H1 (cell line): ENCODE measurements around the gene TRIM9. TPM values are rescaled to one million over a fixed set of nuclear protein-coding genes. Genes with fewer than 3 reads are reported as not detected.

ENCODE experiments used
- CTCF ChIA-PET: fragments of 300-600 bp; sonication (Branson Sonifier 250); formaldehyde crosslinking; loops from one replicate; lab custom pipeline; 2021; ENCODE audit not compliant: partially characterized antibody; lab: Charles Lee
- POLR2A ChIA-PET: fragments of 300-600 bp; sonication (Branson Sonifier 250); formaldehyde crosslinking; loops from one replicate; lab custom pipeline; 2021; ENCODE audit warnings: inconsistent platforms; ENCODE audit not compliant: partially characterized antibody; lab: Charles Lee
- DNase-seq, 2 experiments: peaks; one replicate each; pipeline versions ENCODE4 v3.0.0 to v3.0.0-alpha.2; 2010 to 2022; ENCODE audit warnings: low spot score in 2 of 2, low read depth in 1 of 2, mixed read lengths in 1 of 2
- FAIRE-seq: peaks from 2 replicates; lab custom pipeline; 2011; peaks lifted over from hg19 to GRCh38; lab: Jason Lieb, UNC
- H2AFZ ChIP-seq: 2 replicates; pipeline ENCODE4 v1.8.1; 2012; ENCODE audit warnings: low read length, inconsistent platforms
- H2AK5ac ChIP-seq: 2 replicates; pipeline ENCODE4 v1.6.1; 2013; ENCODE audit warnings: low read depth, low read length
- H2BK120ac ChIP-seq: replicated peaks from 2 replicates; pipeline ENCODE3; 2013; ENCODE audit warnings: low read depth, low read length, inconsistent platforms
- H2BK12ac ChIP-seq: 2 replicates; pipeline ENCODE4 v1.6.1; 2013; ENCODE audit warnings: low read depth, low read length
- H2BK15ac ChIP-seq: 2 replicates; pipeline ENCODE4 v1.6.1; 2013; ENCODE audit warnings: low read length
- H2BK20ac ChIP-seq: 2 replicates; pipeline ENCODE4 v1.6.1; 2013; ENCODE audit warnings: low read length
- H2BK5ac ChIP-seq: 2 replicates; pipeline ENCODE4 v1.6.1; 2013; ENCODE audit warnings: low read depth, low read length
- H3K14ac ChIP-seq: 2 replicates; pipeline ENCODE4 v1.6.1; 2013; ENCODE audit warnings: inconsistent platforms; ENCODE audit not compliant: insufficient read length
- H3K18ac ChIP-seq: 2 replicates; pipeline ENCODE4 v1.6.1; 2013; ENCODE audit warnings: low read length; ENCODE audit errors: extremely low read depth
- H3K23ac ChIP-seq: 2 replicates; pipeline ENCODE4 v1.6.1; 2013; ENCODE audit warnings: inconsistent platforms; ENCODE audit not compliant: insufficient read length
- H3K23me2 ChIP-seq: 2 replicates; pipeline ENCODE4 v1.6.1; 2013; ENCODE audit warnings: low read depth, low read length
- H3K27ac ChIP-seq: 2 replicates; pipeline ENCODE4 v1.6.1; 2011; ENCODE audit warnings: low read depth, low read length, inconsistent platforms
- H3K27me3 ChIP-seq, 4 experiments: replicated peaks in 1 of 4; 1 replicate in 1 of 4; 2 replicates in 3 of 4; pipeline versions ENCODE4 v1.6.1 to v1.8.1; 2011 to 2013; ENCODE audit warnings: low read length in 3 of 4, mild to moderate bottlenecking in 3 of 4, inconsistent platforms in 2 of 4, mixed read lengths in 2 of 4, moderate library complexity in 1 of 4; ENCODE audit not compliant: control insufficient read depth in 3 of 4, insufficient read depth in 3 of 4; ENCODE audit errors: extremely low read depth in 1 of 4
- H3K36me3 ChIP-seq, 4 experiments: 2 replicates each; pipeline versions ENCODE4 v1.6.1 to v1.8.1; 2011 to 2013; ENCODE audit warnings: mild to moderate bottlenecking in 4 of 4, low read length in 3 of 4, moderate library complexity in 2 of 4, control low read depth in 1 of 4, inconsistent platforms in 1 of 4; ENCODE audit not compliant: insufficient read depth in 4 of 4, control insufficient read depth in 2 of 4
- H3K4ac ChIP-seq: replicated peaks from 2 replicates; pipeline ENCODE3; 2013; ENCODE audit warnings: low read length, low read depth, mixed read lengths, inconsistent platforms; ENCODE audit not compliant: insufficient read length
- H3K4me1 ChIP-seq, 4 experiments: replicated peaks in 1 of 4; 1 replicate in 1 of 4; 2 replicates in 3 of 4; pipeline versions ENCODE4 v1.6.1 to v1.8.1; 2011 to 2013; ENCODE audit warnings: low read length in 3 of 4, inconsistent platforms in 2 of 4, mixed read lengths in 1 of 4; ENCODE audit not compliant: insufficient read depth in 4 of 4, control insufficient read depth in 3 of 4
- H3K4me2 ChIP-seq, 2 experiments: 2 replicates each; pipeline versions ENCODE4 v1.6.1 to v1.8.1; 2011 to 2013; ENCODE audit warnings: low read depth in 2 of 2, low read length in 2 of 2, control low read depth in 1 of 2, inconsistent platforms in 1 of 2, mild to moderate bottlenecking in 1 of 2; ENCODE audit not compliant: insufficient read depth in 1 of 2
- H3K4me3 ChIP-seq, 4 experiments: fragments of 200-600, 300-600 bp in 1 of 4; sonication (generic), shearing (Covaris generic), sonication (Bioruptor Twin) in 1 of 4; 2 replicates each; pipeline versions ENCODE4 v1.5.1 to v1.8.1; 2011 to 2016; ENCODE audit warnings: low read length in 4 of 4, low read depth in 3 of 4, control low read depth in 2 of 4, inconsistent platforms in 2 of 4, mild to moderate bottlenecking in 2 of 4, mixed read lengths in 1 of 4, moderate library complexity in 1 of 4; ENCODE audit not compliant: insufficient read depth in 2 of 4; ENCODE audit errors: extremely low read depth in 1 of 4
- H3K56ac ChIP-seq: replicated peaks from 2 replicates; pipeline ENCODE3; 2013; ENCODE audit warnings: low read depth, mild to moderate bottlenecking, mixed read lengths, low read length, inconsistent platforms; ENCODE audit not compliant: insufficient read length
- H3K79me1 ChIP-seq: 2 replicates; pipeline ENCODE4 v1.6.1; 2013; ENCODE audit warnings: low read depth, low read length, control low read depth
- H3K79me2 ChIP-seq, 2 experiments: 2 replicates each; pipeline versions ENCODE4 v1.6.1 to v1.8.1; 2012 to 2013; ENCODE audit warnings: low read length in 2 of 2, mild to moderate bottlenecking in 2 of 2, inconsistent platforms in 1 of 2; ENCODE audit not compliant: insufficient read depth in 2 of 2, control insufficient read depth in 1 of 2
- H3K9ac ChIP-seq, 4 experiments: replicated peaks in 1 of 4; 1 replicate in 1 of 4; 2 replicates in 3 of 4; pipeline versions ENCODE4 v1.6.1 to v1.8.1; 2011 to 2013; ENCODE audit warnings: low read depth in 3 of 4, low read length in 3 of 4, control low read depth in 2 of 4, mild to moderate bottlenecking in 2 of 4, moderate library complexity in 2 of 4, inconsistent platforms in 1 of 4; ENCODE audit errors: extremely low read depth in 1 of 4
- H3K9me3 ChIP-seq, 2 experiments: 2 replicates each; pipeline versions ENCODE4 v1.6.1 to v1.8.1; 2012 to 2013; ENCODE audit warnings: mild to moderate bottlenecking in 2 of 2, moderate library complexity in 2 of 2, control low read depth in 1 of 2, inconsistent platforms in 1 of 2, low read depth in 1 of 2, low read length in 1 of 2, mixed read lengths in 1 of 2; ENCODE audit not compliant: insufficient read depth in 2 of 2
- H4K20me1 ChIP-seq, 2 experiments: replicated peaks in 1 of 2; 2 replicates each; pipeline versions ENCODE3 to v1.8.1; 2011 to 2013; ENCODE audit warnings: inconsistent platforms in 2 of 2, low read length in 2 of 2, mild to moderate bottlenecking in 1 of 2; ENCODE audit not compliant: insufficient read depth in 2 of 2, control insufficient read depth in 1 of 2
- H4K5ac ChIP-seq: 2 replicates; pipeline ENCODE4 v1.6.1; 2013; ENCODE audit warnings: low read length, low read depth, mixed read lengths, inconsistent platforms; ENCODE audit not compliant: insufficient read length
- H4K8ac ChIP-seq: 2 replicates; pipeline ENCODE4 v1.8.0; 2013; ENCODE audit warnings: mild to moderate bottlenecking, moderate library complexity, low read length, inconsistent platforms; ENCODE audit not compliant: insufficient read depth; ENCODE audit errors: extremely low read depth
- H4K91ac ChIP-seq: replicated peaks from 2 replicates; pipeline ENCODE3; 2013; ENCODE audit warnings: low read length, mixed read lengths, inconsistent platforms; ENCODE audit not compliant: insufficient read length
- ATF2 ChIP-seq: IDR thresholded peaks from 2 replicates; pipeline ENCODE4 v1.6.1; 2012; ENCODE audit warnings: low read length, inconsistent platforms
- ATF3 ChIP-seq: IDR thresholded peaks from 2 replicates; pipeline ENCODE4 v1.6.1; 2011; ENCODE audit warnings: low read depth, mild to moderate bottlenecking, low read length; ENCODE audit not compliant: insufficient read depth
- BRCA1 ChIP-seq: IDR thresholded peaks from 2 replicates; pipeline ENCODE4 v1.6.1; 2012; ENCODE audit warnings: low read depth, low read length, improper control_type of control experiment
- CBX5 ChIP-seq: fragments of 300-800, 300-1000 bp; sonication (generic); IDR thresholded peaks from 2 replicates; pipeline ENCODE4 v1.7.1; 2016; ENCODE audit warnings: antibody characterized with exemption, low read length, low read depth
- EGR1 ChIP-seq: IDR thresholded peaks from 2 replicates; pipeline ENCODE4 v1.6.1; 2011; ENCODE audit warnings: low read depth, low read length, borderline replicate concordance
- FOSL1 ChIP-seq: IDR thresholded peaks from 2 replicates; pipeline ENCODE4 v1.6.1; 2011; ENCODE audit warnings: mild to moderate bottlenecking, low read depth, low read length, moderate library complexity; ENCODE audit not compliant: insufficient read depth
- GTF2F1 ChIP-seq: IDR thresholded peaks from 2 replicates; pipeline ENCODE4 v1.6.1; 2012; ENCODE audit warnings: low read depth, low read length, improper control_type of control experiment, borderline replicate concordance
- HDAC6 ChIP-seq: IDR thresholded peaks from one replicate; pipeline ENCODE4 v1.7.1; 2012; ENCODE audit warnings: low read depth, mild to moderate bottlenecking, inconsistent platforms, low read length, moderate library complexity
- KDM4A ChIP-seq: IDR thresholded peaks from one replicate; pipeline ENCODE4 v1.7.1; 2012; ENCODE audit warnings: low read depth, mild to moderate bottlenecking, moderate library complexity, low read length, inconsistent platforms; ENCODE audit not compliant: severe bottlenecking
- MAX ChIP-seq: IDR thresholded peaks from 2 replicates; pipeline ENCODE4 v1.6.1; 2012; ENCODE audit warnings: inconsistent platforms
- SP1 ChIP-seq: IDR thresholded peaks from 2 replicates; pipeline ENCODE4 v1.6.1; 2011; ENCODE audit warnings: low read depth, low read length
- TBP ChIP-seq: IDR thresholded peaks from 2 replicates; pipeline ENCODE4 v1.6.1; 2011; ENCODE audit warnings: low read depth, low read length, improper control_type of control experiment
- YY1 ChIP-seq: IDR thresholded peaks from 2 replicates; pipeline ENCODE4 v1.6.1; 2011; ENCODE audit warnings: low read depth, mild to moderate bottlenecking, low read length
- WGBS, 2 experiments: shearing (Covaris generic) in 1 of 2; methylation state at CpG; one replicate each; pipeline versions ENCODE4 v1.1.6 to v1.1.7; 2013 to 2015; ENCODE audit warnings: low lambda C conversion rate in 2 of 2, mixed read lengths in 2 of 2, inconsistent platforms in 1 of 2, low coverage in 1 of 2, missing lambda C conversion rate in 1 of 2; ENCODE audit not compliant: insufficient replicate concordance in 2 of 2, insufficient coverage in 1 of 2, insufficient read length in 1 of 2; ENCODE audit errors: extremely low coverage in 1 of 2, missing lambda C conversion rate in 1 of 2; 5-methylcytosine and 5-hydroxymethylcytosine counted together
- polyA plus RNA-seq, 7 experiments: library from polyadenylated mRNA; depleted of rRNA in 3 of 7; stranded (reverse) in 5 of 7; unstranded in 2 of 7; fragments of >200 nt in 5 of 7; fragments of 200-250 nt in 2 of 7; gene quantifications; 1 replicate in 5 of 7; 2 replicates in 1 of 7; 4 replicates in 1 of 7; pipeline versions ENCODE4 v1.2.1 to v1.2.3, GENCODE V29; 2011 to 2013; ENCODE audit warnings: missing spikeins in 2 of 7, mixed read lengths in 2 of 7
- total RNA-seq: library from RNA; stranded (reverse); fragmentation: NEBNext Ultra II Directional; extraction: Animal tissue kit (Norgen Biotek cat#: 25700); gene quantifications from 2 replicates; pipeline ENCODE4 v1.2.1, GENCODE V29; 2021

TRIM9 gene
- total and polyA plus RNA-seq, 2 of the 8 experiments (the other 6 are each of a cell fraction or from before 2014, with no cell fraction given): 2.7 to 5.4 TPM

- Histone ChIP-seq H3K27ac (no peak overlapping the region), H4K20me1 (no peaks in the 10 kb centered on the region), H3K9me3 (no peaks in the 10 kb centered on the region), H3K36me3 (no peaks in the 10 kb centered on the region), H2BK5ac (no peak overlapping the region), H3K79me1 (no peaks in the 10 kb centered on the region), H3K56ac (no peak overlapping the region), H3K79me2 (no peaks in the 10 kb centered on the region), H2AK5ac (no peak overlapping the region), H3K18ac (no peak overlapping the region), H4K8ac (no peak overlapping the region), H2AFZ (no peak overlapping the region), H2BK15ac (no peak overlapping the region), H2BK20ac (no peak overlapping the region), H4K5ac (no peak overlapping the region), H3K4me3 (no peak overlapping the region), H2BK12ac (no peak overlapping the region), H3K4me1 (no peaks in the 10 kb centered on the region), H3K4ac (no peak overlapping the region), H3K14ac (no peak overlapping the region), H3K9ac (no peak overlapping the region), H4K91ac (no peak overlapping the region), H2BK120ac (no peak overlapping the region), H3K23ac (no peak overlapping the region), H3K4me2 (no peak overlapping the region), H3K23me2 (no peaks in the 10 kb centered on the region), H3K27me3 (no peaks in the 10 kb centered on the region)
- DNase-seq (no peak), FAIRE-seq (no peak)
- ChIA-PET CTCF (interaction anchor here (0.9 to 1.0 kb wide), 3 partner anchors 10 to 36 kb away, joined by 3 to 4 read pairs (median 4); partner anchors contain the start of gene TRIM9), POLR2A (no interaction called here)
- whole genome bisulfite sequencing, 2 experiments: 95% methylated on average over 4 of the region's 4 CpGs; no CpG with 5 or more reads in 1 of the 2 experiments
- TF ChIP-seq YY1 (no peak), MAX (no peak), HDAC6 (no peak), GTF2F1 (no peak), FOSL1 (no peak), KDM4A (no peak), TBP (no peak), SP1 (no peak), BRCA1 (no peak), ATF2 (no peak), ATF3 (no peak), CBX5 (no peak), EGR1 (no peak)
Observed at GRCh38 chr14:51058382-51058781, 36.5 kb downstream of the TRIM9 start.
